ENCODE measurements around the gene PCSK2.

DNA sequence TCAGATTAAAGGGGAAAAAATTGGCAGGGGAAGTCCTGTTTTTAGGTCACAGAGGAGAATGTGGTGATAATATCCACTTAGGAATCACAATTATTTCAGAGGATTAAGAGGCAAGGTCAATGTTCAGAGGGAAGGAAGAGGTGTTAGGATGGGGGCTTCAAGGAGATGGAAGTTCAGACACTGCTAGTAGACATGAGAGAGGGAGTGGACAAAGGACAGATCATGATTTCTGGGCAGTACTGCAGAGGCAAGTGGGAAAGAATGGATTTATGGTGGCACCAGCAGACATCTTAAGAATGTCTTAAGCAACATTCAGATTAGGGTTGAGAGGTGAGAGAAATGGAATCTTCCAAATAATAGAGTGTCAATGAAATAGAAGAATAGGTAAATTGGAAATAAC lies 9.9 kb downstream of the PCSK2 start:
- no peak for TF ChIP-seq POLR2A (IDR thresholded peaks at IDR 0.05)
- TF ChIP-seq, protein P1, sequence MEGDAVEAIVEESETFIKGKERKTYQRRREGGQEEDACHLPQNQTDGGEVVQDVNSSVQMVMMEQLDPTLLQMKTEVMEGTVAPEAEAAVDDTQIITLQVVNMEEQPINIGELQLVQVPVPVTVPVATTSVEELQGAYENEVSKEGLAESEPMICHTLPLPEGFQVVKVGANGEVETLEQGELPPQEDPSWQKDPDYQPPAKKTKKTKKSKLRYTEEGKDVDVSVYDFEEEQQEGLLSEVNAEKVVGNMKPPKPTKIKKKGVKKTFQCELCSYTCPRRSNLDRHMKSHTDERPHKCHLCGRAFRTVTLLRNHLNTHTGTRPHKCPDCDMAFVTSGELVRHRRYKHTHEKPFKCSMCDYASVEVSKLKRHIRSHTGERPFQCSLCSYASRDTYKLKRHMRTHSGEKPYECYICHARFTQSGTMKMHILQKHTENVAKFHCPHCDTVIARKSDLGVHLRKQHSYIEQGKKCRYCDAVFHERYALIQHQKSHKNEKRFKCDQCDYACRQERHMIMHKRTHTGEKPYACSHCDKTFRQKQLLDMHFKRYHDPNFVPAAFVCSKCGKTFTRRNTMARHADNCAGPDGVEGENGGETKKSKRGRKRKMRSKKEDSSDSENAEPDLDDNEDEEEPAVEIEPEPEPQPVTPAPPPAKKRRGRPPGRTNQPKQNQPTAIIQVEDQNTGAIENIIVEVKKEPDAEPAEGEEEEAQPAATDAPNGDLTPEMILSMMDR (IDR thresholded peaks at IDR 0.05), result no peak
- TF ChIP-seq EP300 (IDR thresholded peaks at IDR 0.05; ENCODE audit: low read depth), result no peak
- no peak for TF ChIP-seq POLR2AphosphoS5 (IDR thresholded peaks at IDR 0.05)

All from transverse colon (tissue), 4 donors.